Limb (tissue), 2 donors: ENCODE results near the gene PDE6C.

Experiments used
- DNase-seq, 2 donors: peaks; one replicate each; pipeline ENCODE4 v3.0.0-alpha.2; 2016; ENCODE audit errors: extremely low spot score in 2 of 2

Gene PDE6C

GRCh38 chr10:93702210-93703001 lies 90.1 kb downstream of the PDE6C start, which contains the start of gene FRA10AC1:
Gene FRA10AC1, minus strand, starts transcription at chr10:93702592. Its CDS starts 2,486 bp downstream, at chr10:93700106.
- peak; percentile 88 to 97 for DNase-seq

GRCh38 chr10:93703066-93703465 lies 90.7 kb downstream of the PDE6C start:
- no peak for DNase-seq

GRCh38 chr10:93703841-93704240 lies 91.5 kb downstream of the PDE6C start:
- DNase-seq = no peak

GRCh38 chr10:93704451-93704850 lies 92.1 kb downstream of the PDE6C start:
- DNase-seq = no peak

GRCh38 chr10:93707623-93708022 lies 95.3 kb downstream of the PDE6C start:
- no peak for DNase-seq

- no peak for DNase-seq
Measured at GRCh38 chr10:93710333-93710909, 98.1 kb downstream of the PDE6C start.

- DNase-seq = no peak
Measured at GRCh38 chr10:93711891-93712290, 99.6 kb downstream of the PDE6C start.

- no peak for DNase-seq
Measured at GRCh38 chr10:93712593-93712992, 100.3 kb downstream of the PDE6C start.

- DNase-seq = no peak
Measured at GRCh38 chr10:93715345-93715744, 103.0 kb downstream of the PDE6C start.
